Mucosa of rectum (tissue), 2 donors: ENCODE results near the gene HIVEP3.
"Not testable (repeated sequence)": the region's sequence is repeated elsewhere in the genome, so short reads cannot be mapped to it uniquely, and the experiment has no call there.

ENCODE experiments used
- H3K27ac ChIP-seq, 2 donors: one replicate each; pipeline ENCODE4 v1.7.0; 2013; ENCODE audit warnings: inconsistent platforms in 2 of 2, low read depth in 2 of 2, low read length in 2 of 2
- H3K27me3 ChIP-seq, 2 donors: one replicate each; pipeline ENCODE4 v1.7.0; 2013; ENCODE audit warnings: low read length in 2 of 2; ENCODE audit not compliant: control insufficient read depth in 2 of 2, insufficient read depth in 2 of 2
- H3K36me3 ChIP-seq, 2 donors: one replicate each; pipeline ENCODE4 v1.7.0; 2013; ENCODE audit warnings: low read length in 2 of 2; ENCODE audit not compliant: control insufficient read depth in 2 of 2, insufficient read depth in 2 of 2
- H3K4me1 ChIP-seq, 2 donors: one replicate each; pipeline ENCODE4 v1.7.0; 2013; ENCODE audit warnings: low read length in 2 of 2, mild to moderate bottlenecking in 1 of 2; ENCODE audit not compliant: control insufficient read depth in 2 of 2, insufficient read depth in 2 of 2
- H3K4me3 ChIP-seq, 2 donors: one replicate each; pipeline ENCODE4 v1.7.0; 2013; ENCODE audit warnings: low read length in 2 of 2
- H3K9ac ChIP-seq, 2 donors: one replicate each; pipeline ENCODE4 v1.7.0; 2013; ENCODE audit warnings: low read length in 2 of 2, low read depth in 1 of 2, mild to moderate bottlenecking in 1 of 2
- H3K9me3 ChIP-seq, 2 donors: one replicate each; pipeline ENCODE4 v1.7.0; 2013; ENCODE audit warnings: low read length in 2 of 2; ENCODE audit not compliant: control insufficient read depth in 2 of 2
- donor health status: healthy.
- donor health status: Normal muscosa, but diverticular disease.

Gene HIVEP3

GRCh38 chr1:41918450-41919043 is at the start of gene HIVEP3:
HIVEP3 (minus strand) TSS chr1:41918922.
- Histone ChIP-seq H3K27ac (peak within 1 kb of the TSS in 1 of 2 donors; percentile 33), H3K4me1 (peaks cover 8 to 11% of the 10 kb centered on the region in 2 donors), H3K36me3 (no peaks in the 10 kb centered on the region), H3K27me3 (peaks cover 0 to 4% of the 10 kb centered on the region in 2 donors), H3K4me3 (peak within 1 kb of the TSS; percentile 54 to 75), H3K9me3 (no peaks in the 10 kb centered on the region), H3K9ac (peak within 1 kb of the TSS; percentile 14 to 61)

GRCh38 chr1:41964400-41964799 is 45.7 kb upstream of the HIVEP3 start:
- no peak overlapping the region for H3K4me3 ChIP-seq
- H3K9me3 ChIP-seq: no peaks in the 10 kb centered on the region
- no peak overlapping the region for H3K27ac ChIP-seq
- H3K4me1 ChIP-seq: no peaks in the 10 kb centered on the region
- no peaks in the 10 kb centered on the region for H3K36me3 ChIP-seq
- H3K9ac ChIP-seq: no peak overlapping the region
- no peaks in the 10 kb centered on the region for H3K27me3 ChIP-seq

GRCh38 chr1:41963636-41964035 is 44.9 kb upstream of the HIVEP3 start:
- H3K4me1 ChIP-seq: no peaks in the 10 kb centered on the region
- H3K36me3 ChIP-seq: no peaks in the 10 kb centered on the region

GRCh38 chr1:41958015-41958673 is 39.4 kb upstream of the HIVEP3 start:
- no peaks in the 10 kb centered on the region for H3K36me3 ChIP-seq

More at GRCh38 chr1:41963636-41964035, 44.9 kb upstream of the HIVEP3 start:
- no peak overlapping the region for H3K9ac ChIP-seq
- no peaks in the 10 kb centered on the region for H3K9me3 ChIP-seq
- H3K27me3 ChIP-seq: no peaks in the 10 kb centered on the region
- H3K27ac ChIP-seq: no peak overlapping the region
- H3K4me3 ChIP-seq: no peak overlapping the region

GRCh38 chr1:41957568-41957967 is 38.8 kb upstream of the HIVEP3 start:
- H3K27ac ChIP-seq: no peak overlapping the region
- no peak overlapping the region for H3K9ac ChIP-seq
- no peaks in the 10 kb centered on the region for H3K27me3 ChIP-seq
- no peaks in the 10 kb centered on the region for H3K9me3 ChIP-seq
- H3K4me1 ChIP-seq: no peaks in the 10 kb centered on the region
- H3K36me3 ChIP-seq: no peaks in the 10 kb centered on the region
- H3K4me3 ChIP-seq: no peak overlapping the region

More at GRCh38 chr1:41958015-41958673, 39.4 kb upstream of the HIVEP3 start:
- Histone ChIP-seq H3K9me3 (no peaks in the 10 kb centered on the region), H3K27me3 (no peaks in the 10 kb centered on the region), H3K27ac (no peak overlapping the region), H3K4me3 (no peak overlapping the region), H3K4me1 (no peaks in the 10 kb centered on the region), H3K9ac (no peak overlapping the region)

GRCh38 chr1:41955461-41956159 is 36.9 kb upstream of the HIVEP3 start:
- H3K27ac ChIP-seq: no peak overlapping the region
- no peak overlapping the region for H3K4me3 ChIP-seq
- H3K36me3 ChIP-seq: no peaks in the 10 kb centered on the region
- H3K27me3 ChIP-seq: no peaks in the 10 kb centered on the region
- H3K4me1 ChIP-seq: no peaks in the 10 kb centered on the region
- no peaks in the 10 kb centered on the region for H3K9me3 ChIP-seq
- no peak overlapping the region for H3K9ac ChIP-seq

GRCh38 chr1:41954533-41954944 is 35.8 kb upstream of the HIVEP3 start:
- H3K9me3 ChIP-seq: no peaks in the 10 kb centered on the region
- no peaks in the 10 kb centered on the region for H3K36me3 ChIP-seq
- no peaks in the 10 kb centered on the region for H3K4me1 ChIP-seq
- no peak overlapping the region for H3K27ac ChIP-seq
- H3K9ac ChIP-seq: no peak overlapping the region
- H3K27me3 ChIP-seq: no peaks in the 10 kb centered on the region
- H3K4me3 ChIP-seq: no peak overlapping the region

GRCh38 chr1:41953291-41953690 is 34.6 kb upstream of the HIVEP3 start:
- Histone ChIP-seq H3K9ac (no peak overlapping the region), H3K9me3 (no peaks in the 10 kb centered on the region), H3K4me3 (no peak overlapping the region), H3K27ac (no peak overlapping the region), H3K4me1 (no peaks in the 10 kb centered on the region), H3K27me3 (no peaks in the 10 kb centered on the region), H3K36me3 (no peaks in the 10 kb centered on the region)

GRCh38 chr1:41952208-41952607 is 33.5 kb upstream of the HIVEP3 start:
- H3K4me1 ChIP-seq: no peaks in the 10 kb centered on the region
- H3K36me3 ChIP-seq: no peaks in the 10 kb centered on the region
- H3K4me3 ChIP-seq: no peak overlapping the region
- H3K9me3 ChIP-seq: no peaks in the 10 kb centered on the region
- no peak overlapping the region for H3K27ac ChIP-seq
- no peaks in the 10 kb centered on the region for H3K27me3 ChIP-seq
- no peak overlapping the region for H3K9ac ChIP-seq

GRCh38 chr1:41951492-41951891 is 32.8 kb upstream of the HIVEP3 start:
- H3K27me3 ChIP-seq: not testable (repeated sequence)

More at GRCh38 chr1:41951492-41951891, 32.8 kb upstream of the HIVEP3 start:
- not testable (repeated sequence) for H3K4me1 ChIP-seq, H3K9me3 ChIP-seq, H3K27ac ChIP-seq, H3K9ac ChIP-seq, H3K4me3 ChIP-seq, H3K36me3 ChIP-seq
